ENCODE results near the gene MROH8.
A peak's percentile ranks its signal among the peaks of the same experiment; 100 is the strongest.

The MROH8 gene

GRCh38 chr20:37192137-37192854, 12.9 kb upstream of the MROH8 start:
- H3K79me2 ChIP-seq (ENCODE audit: insufficient read depth, low read length), result peaks cover 97% of the 10 kb centered on the region
- TF ChIP-seq CTCF (IDR thresholded peaks at IDR 0.05; ENCODE audit: borderline replicate concordance, extremely low read depth, low read length, poor library complexity, severe bottlenecking) (peak; percentile 96), EZH2 (IDR thresholded peaks at IDR 0.05; ENCODE audit: borderline replicate concordance, low read depth, low read length, severe bottlenecking) (no peak)
- H3K9ac ChIP-seq (ENCODE audit: low read depth, low read length), result no peak overlapping the region
- ATAC-seq (ENCODE audit: insufficient read depth, low read depth) (peak; percentile 94), DNase-seq (peak; percentile 83)
- H3K4me1 ChIP-seq (ENCODE audit: insufficient read depth, low read length), result no peaks in the 10 kb centered on the region; the same call in 1 of the 2 replicates
- no peaks in the 10 kb centered on the region for H3K9me3 ChIP-seq (ENCODE audit: insufficient read depth, low read length, severe bottlenecking)
- H3K27me3 ChIP-seq (ENCODE audit: insufficient read depth, low read length, poor library complexity), result no peaks in the 10 kb centered on the region
- no peak overlapping the region for H3K4me2 ChIP-seq (ENCODE audit: insufficient read depth, low read length)
- H3K27ac ChIP-seq (ENCODE audit: low read length), result no peak overlapping the region
- H4K20me1 ChIP-seq (ENCODE audit: insufficient read depth, low read length), result peaks cover 81% of the 10 kb centered on the region
- no peak overlapping the region for H2AFZ ChIP-seq (ENCODE audit: low read depth, low read length)
- peaks cover 66% of the 10 kb centered on the region for H3K36me3 ChIP-seq (ENCODE audit: insufficient read depth, low read length)
- no peak overlapping the region for H3K4me3 ChIP-seq (ENCODE audit: low read depth in 1 of 2, low read length in 2 of 2)

- no peaks in the 10 kb centered on the region; the same call in none of the 2 replicates for H3K4me1 ChIP-seq (ENCODE audit: insufficient read depth, low read length)
- H4K20me1 ChIP-seq (ENCODE audit: insufficient read depth, low read length), result peaks cover 72% of the 10 kb centered on the region
- H2AFZ ChIP-seq (ENCODE audit: low read depth, low read length), result no peak overlapping the region
- H3K4me3 ChIP-seq (ENCODE audit: low read depth in 1 of 2, low read length in 2 of 2), result no peak overlapping the region
- no peak overlapping the region for H3K27ac ChIP-seq (ENCODE audit: low read length)
- H3K27me3 ChIP-seq (ENCODE audit: insufficient read depth, low read length, poor library complexity), result no peaks in the 10 kb centered on the region
- H3K36me3 ChIP-seq (ENCODE audit: insufficient read depth, low read length), result peaks cover 69% of the 10 kb centered on the region
- ATAC-seq (ENCODE audit: insufficient read depth, low read depth) (no peak), DNase-seq (no peak)
- no peaks in the 10 kb centered on the region for H3K9me3 ChIP-seq (ENCODE audit: insufficient read depth, low read length, severe bottlenecking)
- TF ChIP-seq EZH2 (IDR thresholded peaks at IDR 0.05; ENCODE audit: borderline replicate concordance, low read depth, low read length, severe bottlenecking), result no peak
- no peak for TF ChIP-seq CTCF (IDR thresholded peaks at IDR 0.05; ENCODE audit: borderline replicate concordance, extremely low read depth, low read length, poor library complexity, severe bottlenecking)
- no peak overlapping the region for H3K9ac ChIP-seq (ENCODE audit: low read depth, low read length)
- peaks cover 94% of the 10 kb centered on the region for H3K79me2 ChIP-seq (ENCODE audit: insufficient read depth, low read length)
- H3K4me2 ChIP-seq (ENCODE audit: insufficient read depth, low read length), result no peak overlapping the region
These were observed 11.2 kb upstream of the MROH8 start for GRCh38 chr20:37190354-37191112.

GRCh38 chr20:37189416-37190016, 10.2 kb upstream of the MROH8 start:
- H3K4me2 ChIP-seq (ENCODE audit: insufficient read depth, low read length), result no peak overlapping the region

More at GRCh38 chr20:37189416-37190016, 10.2 kb upstream of the MROH8 start:
- Histone ChIP-seq H3K9ac (ENCODE audit: low read depth, low read length) (no peak overlapping the region), H3K4me1 (ENCODE audit: insufficient read depth, low read length) (no peaks in the 10 kb centered on the region; the same call in none of the 2 replicates), H3K36me3 (ENCODE audit: insufficient read depth, low read length) (peaks cover 79% of the 10 kb centered on the region), H3K27ac (ENCODE audit: low read length) (no peak overlapping the region), H3K79me2 (ENCODE audit: insufficient read depth, low read length) (peaks cover 94% of the 10 kb centered on the region), H4K20me1 (ENCODE audit: insufficient read depth, low read length) (peaks cover 68% of the 10 kb centered on the region), H3K9me3 (ENCODE audit: insufficient read depth, low read length, severe bottlenecking) (no peaks in the 10 kb centered on the region), H3K4me3 (ENCODE audit: low read depth in 1 of 2, low read length in 2 of 2) (no peak overlapping the region), H2AFZ (ENCODE audit: low read depth, low read length) (no peak overlapping the region), H3K27me3 (ENCODE audit: insufficient read depth, low read length, poor library complexity) (no peaks in the 10 kb centered on the region)
- TF ChIP-seq EZH2 (IDR thresholded peaks at IDR 0.05; ENCODE audit: borderline replicate concordance, low read depth, low read length, severe bottlenecking), result no peak
- no peak for TF ChIP-seq CTCF (IDR thresholded peaks at IDR 0.05; ENCODE audit: borderline replicate concordance, extremely low read depth, low read length, poor library complexity, severe bottlenecking)
- ATAC-seq (ENCODE audit: insufficient read depth, low read depth) (no peak), DNase-seq (no peak)

Data from DND-41 (cell line).